Kidney tubule cell (primary cell): ENCODE results near the gene ST6GALNAC1.
A peak's percentile ranks its signal among the peaks of the same experiment; 100 is the strongest.
"Not testable (repeated sequence)": the region's sequence is repeated elsewhere in the genome, so short reads cannot be mapped to it uniquely, and the experiment has no call there.

ENCODE experiments used
- DNase-seq: peaks from one replicate; pipeline ENCODE4 v3.0.0-alpha.2; 2018; ENCODE audit warnings: low spot score

ST6GALNAC1 gene

GRCh38 chr17:76611758-76612157 is 31.8 kb downstream of the ST6GALNAC1 start:
- no peak for DNase-seq

GRCh38 chr17:76611080-76611749 is 32.3 kb downstream of the ST6GALNAC1 start:
- not testable (repeated sequence) for DNase-seq

- DNase-seq, result not testable (repeated sequence)
Measured at GRCh38 chr17:76606685-76607084, 36.9 kb downstream of the ST6GALNAC1 start.

DNA sequence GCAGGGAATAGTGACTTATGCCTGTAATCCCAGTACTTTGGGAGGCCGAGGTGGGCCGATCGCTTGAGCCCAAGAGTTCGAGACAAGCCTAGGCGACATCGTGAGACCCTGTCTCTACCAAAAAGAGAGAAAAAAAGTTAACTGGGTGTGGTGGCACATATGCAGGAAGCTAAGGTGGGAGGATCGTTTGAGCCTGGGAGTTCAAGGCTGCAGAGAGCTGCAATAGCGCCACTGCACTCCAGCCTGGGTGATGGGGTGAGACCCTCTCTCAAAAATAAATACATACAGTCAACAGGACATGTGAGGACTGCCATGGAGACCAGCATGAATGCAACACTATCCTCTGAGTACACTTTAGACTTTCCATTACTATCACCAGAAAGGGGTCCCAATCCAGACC is 42.5 kb downstream of the ST6GALNAC1 start:
- no peak for DNase-seq

DNA sequence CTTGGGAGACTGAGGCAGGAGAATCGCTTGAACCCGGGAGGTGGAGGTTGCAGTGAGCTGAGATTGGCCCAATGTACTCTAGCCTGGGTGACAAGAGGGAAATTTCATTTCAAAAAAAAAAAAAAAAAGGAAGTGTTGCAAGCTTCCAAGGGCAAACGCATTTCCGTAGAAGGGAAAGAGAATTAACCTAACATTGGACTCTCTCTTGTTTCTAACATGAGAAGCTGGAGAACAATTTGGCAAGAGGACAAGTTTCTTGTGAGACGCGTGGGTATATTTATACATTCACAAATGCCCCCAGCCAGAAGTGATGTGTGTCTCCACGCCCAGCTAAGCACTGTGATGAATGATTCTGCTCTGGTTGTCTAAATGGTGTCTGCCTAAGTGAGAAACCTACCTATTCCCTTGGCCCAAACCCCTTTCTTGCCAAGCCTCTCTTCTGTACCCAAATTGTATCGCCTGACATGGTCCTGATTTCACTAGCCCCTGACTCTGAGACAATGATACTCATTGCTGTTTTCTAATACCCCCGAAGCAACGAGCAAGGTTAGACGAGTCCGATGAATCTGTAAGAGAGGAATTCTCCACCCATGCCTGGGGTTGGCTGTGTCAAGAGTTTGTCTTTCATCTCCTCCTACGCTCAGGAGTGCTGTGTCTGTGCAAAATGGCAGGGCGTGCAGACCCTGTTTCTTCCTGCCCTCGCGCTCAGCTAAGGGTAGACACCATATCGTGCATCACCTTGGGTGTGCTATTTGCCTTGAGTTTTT is 43.7 kb downstream of the ST6GALNAC1 start:
- DNase-seq, result no peak

GRCh38 chr17:76598004-76598439 is 45.5 kb downstream of the ST6GALNAC1 start:
- DNase-seq, result no peak

- DNase-seq, result peak; percentile 38
Measured at GRCh38 chr17:76597156-76598003, 46.2 kb downstream of the ST6GALNAC1 start.

GRCh38 chr17:76594690-76595089 is 48.9 kb downstream of the ST6GALNAC1 start:
- no peak for DNase-seq

DNA sequence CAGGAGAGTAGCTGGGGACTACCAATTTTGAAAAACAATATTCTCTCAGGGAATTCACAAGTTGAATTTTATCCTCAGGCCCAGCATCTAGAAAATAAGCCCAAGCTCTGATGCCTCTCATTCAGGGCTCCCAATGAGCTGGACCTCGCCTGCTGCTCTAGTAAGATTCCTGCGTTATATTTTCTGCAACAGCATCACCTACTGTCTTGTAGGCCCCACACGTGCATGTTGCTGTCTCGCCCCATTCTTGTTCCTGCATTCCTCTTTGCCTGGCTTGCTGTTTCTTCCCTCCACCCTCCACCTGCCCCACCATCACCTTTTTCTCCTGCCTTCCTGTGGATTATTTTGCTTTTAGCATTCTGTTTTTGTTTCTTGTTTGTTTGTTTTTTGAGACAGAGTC is 49.6 kb downstream of the ST6GALNAC1 start:
- DNase-seq, result no peak

- DNase-seq, result peak; percentile 71
Measured at GRCh38 chr17:76593384-76593826, 50.2 kb downstream of the ST6GALNAC1 start.

DNA sequence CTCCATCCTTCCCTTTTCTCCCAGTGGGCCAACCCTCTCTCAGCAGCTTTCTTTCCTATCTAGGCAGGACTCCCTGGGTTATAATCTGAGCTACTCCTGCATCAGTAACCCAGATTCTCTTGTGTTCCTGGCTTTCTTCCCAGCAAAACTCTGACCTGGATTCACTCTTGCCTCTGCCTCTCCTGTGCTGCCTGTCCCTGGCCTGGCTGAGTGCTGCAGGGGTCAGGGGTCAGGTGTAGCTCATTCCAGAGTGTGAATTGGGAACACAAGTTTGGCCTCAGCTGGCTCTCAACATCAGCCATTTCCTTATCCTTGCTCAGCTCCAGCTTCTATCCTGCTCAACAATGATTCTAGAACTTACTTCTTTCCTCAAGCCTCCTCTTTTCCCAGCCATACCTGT is 55.4 kb downstream of the ST6GALNAC1 start:
- DNase-seq, result no peak

- DNase-seq, result no peak
Measured at GRCh38 chr17:76586741-76587487, 56.6 kb downstream of the ST6GALNAC1 start.

DNA sequence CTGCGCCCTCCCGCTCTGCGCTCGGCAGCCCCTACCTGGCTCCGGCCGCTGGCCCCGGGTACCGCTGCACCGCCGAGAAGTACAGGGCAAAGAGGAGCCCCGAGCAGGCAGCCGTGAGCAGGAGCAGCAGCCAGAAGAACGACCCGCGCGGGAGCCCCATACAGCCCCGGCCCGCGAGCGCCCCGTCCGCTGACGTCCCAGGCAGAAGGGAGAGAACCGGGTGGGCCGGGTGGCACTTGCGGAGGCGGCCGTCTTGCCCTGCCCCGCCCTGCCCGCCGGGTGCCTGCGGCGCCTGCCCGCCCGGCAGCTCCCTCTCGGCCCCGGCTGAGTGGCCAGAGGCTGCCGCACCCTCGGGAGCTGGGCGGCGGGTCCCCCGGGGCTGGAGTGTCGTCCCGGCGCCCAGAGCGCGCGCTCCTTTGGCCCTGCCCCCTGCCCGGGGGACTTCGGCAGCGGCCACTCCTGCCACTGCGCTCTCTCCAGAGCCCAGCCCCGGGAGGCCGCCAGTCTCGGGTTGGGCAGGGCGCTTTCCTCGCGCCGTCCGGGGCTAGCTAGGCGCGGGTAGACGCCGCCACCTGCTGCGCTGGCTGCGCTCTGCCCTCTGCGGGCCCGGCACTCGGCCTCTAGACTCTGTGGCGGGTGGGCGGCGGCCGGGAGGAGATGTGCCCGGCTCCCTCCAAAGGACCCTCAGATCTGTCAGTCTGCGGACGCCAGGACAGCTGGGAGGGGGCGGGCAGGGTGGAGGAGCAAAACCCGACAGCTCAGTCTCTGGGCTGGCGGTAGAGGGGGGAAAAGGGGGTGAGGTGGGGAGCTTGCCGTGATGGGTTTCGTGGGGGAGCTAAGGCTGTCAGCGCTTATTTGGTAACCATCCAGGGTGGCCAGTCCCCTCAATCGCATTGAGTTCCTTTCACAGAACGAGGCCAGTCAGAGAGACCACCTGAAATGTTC is 57.6 kb downstream of the ST6GALNAC1 start, which contains the start of gene ST6GALNAC2:
ST6GALNAC2 (minus strand) TSS at position 212 of the 945 bp plus-strand sequence; CDS start at position 160, 52 bp downstream.
- DNase-seq, result peak; percentile 70

DNA sequence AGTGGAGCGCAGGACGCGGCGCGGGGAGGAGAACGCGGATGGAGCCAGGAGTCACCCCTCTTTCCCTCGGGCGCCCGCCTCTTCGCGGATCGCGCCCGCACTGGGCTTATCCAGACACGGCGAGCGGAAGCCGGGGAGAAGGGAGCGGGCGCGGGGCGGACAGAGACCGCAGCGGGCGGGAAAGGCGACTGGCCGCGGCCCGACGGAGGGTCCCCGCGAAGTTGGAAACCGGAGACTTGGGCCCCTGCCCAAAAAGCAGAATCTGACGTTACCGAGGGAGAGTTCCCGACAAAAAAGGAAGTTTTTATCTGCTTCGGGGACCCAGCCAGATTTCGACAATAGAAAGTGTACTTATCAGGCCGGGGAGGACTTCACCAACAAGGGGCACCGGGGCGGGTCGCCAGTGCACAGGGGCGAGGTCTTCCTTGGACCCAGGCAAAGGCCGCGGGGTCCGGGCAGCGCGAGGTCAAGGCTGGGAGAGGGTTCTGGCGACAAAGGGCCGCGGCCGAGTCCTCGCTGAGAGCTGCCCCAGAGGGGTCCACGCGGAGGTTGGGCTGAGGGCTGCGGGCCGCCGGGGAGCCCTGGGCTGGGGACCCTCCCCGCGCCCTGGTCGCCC is 58.4 kb downstream of the ST6GALNAC1 start:
- DNase-seq, result no peak

- DNase-seq, result peak; percentile 35
Measured at GRCh38 chr17:76584427-76585032, 59.0 kb downstream of the ST6GALNAC1 start.

DNA sequence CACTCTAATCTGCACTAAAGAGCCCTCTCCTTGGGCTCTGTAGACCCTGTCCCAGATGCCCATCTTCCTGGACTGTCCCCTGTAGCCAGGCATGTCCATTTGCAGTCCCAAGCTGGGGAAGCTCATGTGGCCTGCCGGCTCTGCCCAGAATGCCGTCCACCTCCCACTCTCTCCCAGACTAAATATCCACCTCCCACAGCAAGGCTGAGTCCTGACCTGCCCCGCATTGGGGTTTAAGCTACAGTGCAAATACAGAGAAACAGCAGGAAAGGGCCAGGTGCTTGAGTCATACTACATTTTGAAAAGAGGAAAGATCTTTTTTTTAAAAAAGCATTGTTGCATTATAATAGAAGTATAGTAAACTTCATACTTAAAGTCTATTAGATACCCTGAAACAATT is 60.9 kb downstream of the ST6GALNAC1 start:
- no peak for DNase-seq

DNA sequence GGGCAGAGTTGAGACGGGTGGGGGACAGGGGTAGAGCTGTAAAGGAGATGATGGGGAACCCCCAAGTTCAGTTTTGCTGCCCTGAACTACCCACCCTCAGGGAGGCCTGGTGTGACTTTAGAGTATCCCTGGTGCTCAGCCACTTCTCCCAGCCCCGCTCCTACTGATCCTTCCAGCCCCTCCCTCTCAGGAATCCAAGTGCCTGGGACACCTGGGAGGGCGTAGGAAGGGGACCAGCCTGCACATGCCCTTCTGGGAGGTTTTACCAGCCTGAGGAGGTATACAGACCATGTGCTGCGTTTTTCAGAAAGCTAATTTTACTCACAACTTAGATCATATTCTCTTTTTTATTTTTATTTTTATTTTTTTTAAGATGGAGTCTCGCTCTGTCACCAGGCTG is 62.0 kb downstream of the ST6GALNAC1 start:
- no peak for DNase-seq

GRCh38 chr17:76579281-76579680 is 64.3 kb downstream of the ST6GALNAC1 start:
- no peak for DNase-seq

- DNase-seq, result no peak
Measured at GRCh38 chr17:76578376-76578775, 65.2 kb downstream of the ST6GALNAC1 start.

DNA sequence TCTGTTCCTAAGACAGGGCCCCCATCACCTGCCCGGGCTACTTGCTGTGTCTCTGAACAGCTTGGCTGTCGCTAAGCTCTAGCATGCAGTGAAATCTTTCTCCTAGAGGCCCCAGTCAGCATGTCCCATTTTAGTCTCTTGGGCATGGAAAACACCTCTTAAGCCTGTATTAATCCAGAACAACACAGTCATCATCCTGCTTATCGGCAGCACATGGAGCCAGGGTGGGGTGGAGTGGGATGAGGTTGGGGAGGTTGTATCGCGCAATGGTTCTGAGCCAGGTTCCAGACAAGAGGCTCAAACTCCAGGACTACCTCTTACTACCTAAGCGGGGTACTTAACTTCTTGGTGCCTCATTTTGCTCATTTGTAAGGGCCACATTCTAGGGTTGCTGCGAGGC is 65.7 kb downstream of the ST6GALNAC1 start:
- no peak for DNase-seq
